NCI-H446 (cell line): ENCODE data around the gene PNO1.
"Not testable (repeated sequence)": the region's sequence is repeated elsewhere in the genome, so short reads cannot be mapped to it uniquely, and the experiment has no call there.

ENCODE experiments used
- DNase-seq, 2 experiments: peaks; one replicate each; lab custom pipeline; 2025; lab: John Stamatoyannopoulos, UW

The PNO1 gene

DNA sequence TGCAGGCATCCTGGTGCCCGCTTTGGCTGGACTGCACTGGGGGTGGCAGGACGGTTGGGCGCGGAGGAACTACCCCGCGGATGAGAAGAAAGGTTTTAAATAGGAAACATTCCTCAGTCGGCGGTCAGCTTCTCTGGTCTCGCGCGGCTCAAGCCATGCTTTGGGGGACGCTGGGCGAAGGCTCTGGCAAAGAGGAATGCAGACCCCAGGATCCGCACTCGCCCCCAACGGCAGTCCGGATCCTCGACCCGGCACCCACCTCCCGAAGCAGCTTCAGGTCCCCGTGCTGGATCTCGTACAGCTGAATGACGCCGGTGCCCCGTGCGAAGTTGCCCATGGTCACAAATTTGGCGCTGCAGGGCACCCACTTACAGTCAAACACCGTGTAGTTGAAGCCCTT lies 686 bp upstream of the PNO1 start:
- no peak for DNase-seq

- DNase-seq = peak in 1 of 2 experiments; percentile 32
Observed at GRCh38 chr2:68158134-68158447, 403 bp downstream of the PNO1 start.

DNA sequence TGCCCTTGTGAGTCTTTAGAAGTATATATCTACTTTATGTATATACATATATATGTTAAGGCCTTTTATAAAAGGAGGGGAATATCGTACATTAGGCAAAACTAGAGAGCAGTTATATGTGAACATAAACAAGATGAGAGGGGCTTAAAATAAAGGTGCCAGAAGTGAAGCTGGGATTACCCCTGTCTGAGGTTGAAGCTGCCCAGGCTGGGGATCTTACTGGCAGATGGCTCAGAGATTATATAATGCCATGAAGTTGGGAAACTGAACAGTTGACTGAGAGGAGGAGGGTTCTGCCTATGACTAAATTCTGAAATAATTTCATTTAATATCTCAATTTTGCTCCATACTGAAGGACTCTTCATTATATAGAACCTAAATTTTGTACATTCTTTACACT lies 6.0 kb downstream of the PNO1 start:
- no peak for DNase-seq

GRCh38 chr2:68167186-68167585 lies 9.5 kb downstream of the PNO1 start:
- DNase-seq = no peak

DNA sequence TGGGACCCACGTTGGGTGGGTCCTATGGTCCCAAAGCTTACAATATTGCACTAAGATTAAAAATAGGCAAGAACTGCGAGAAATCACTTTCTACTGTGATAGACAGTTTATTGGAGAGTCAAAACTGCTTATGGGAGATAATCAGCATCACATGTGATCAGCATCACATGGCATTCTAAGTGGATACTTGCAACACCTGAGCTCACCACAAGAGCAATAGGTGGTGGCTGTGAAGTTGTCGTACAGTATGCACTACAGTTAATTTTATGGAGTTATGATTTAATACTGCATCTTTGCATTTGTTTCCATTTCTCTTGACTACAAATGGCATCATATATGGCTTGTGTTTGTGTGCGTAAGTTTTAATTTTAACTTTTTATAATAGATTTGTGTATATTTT lies 11.6 kb downstream of the PNO1 start:
- no peak for DNase-seq

DNA sequence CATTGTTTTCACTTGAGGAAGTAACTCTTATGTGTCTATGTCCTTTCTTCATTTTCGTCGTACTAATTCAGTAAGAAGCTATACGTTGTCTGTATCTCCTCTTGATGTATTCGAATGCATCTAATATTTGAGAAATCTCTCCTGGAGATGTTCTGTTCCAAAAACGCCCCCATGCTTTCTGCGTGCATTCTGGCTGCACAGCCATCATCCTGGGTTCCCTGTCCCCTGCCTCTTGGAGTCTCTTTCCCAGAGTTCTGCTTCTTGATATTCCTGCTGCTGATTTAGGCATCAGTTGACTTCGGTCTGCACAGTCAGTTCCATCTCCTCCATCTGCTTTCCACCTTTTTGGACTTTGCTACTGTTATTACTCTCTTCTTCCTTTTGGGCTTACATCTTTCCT lies 13.5 kb downstream of the PNO1 start:
- DNase-seq = no peak

DNA sequence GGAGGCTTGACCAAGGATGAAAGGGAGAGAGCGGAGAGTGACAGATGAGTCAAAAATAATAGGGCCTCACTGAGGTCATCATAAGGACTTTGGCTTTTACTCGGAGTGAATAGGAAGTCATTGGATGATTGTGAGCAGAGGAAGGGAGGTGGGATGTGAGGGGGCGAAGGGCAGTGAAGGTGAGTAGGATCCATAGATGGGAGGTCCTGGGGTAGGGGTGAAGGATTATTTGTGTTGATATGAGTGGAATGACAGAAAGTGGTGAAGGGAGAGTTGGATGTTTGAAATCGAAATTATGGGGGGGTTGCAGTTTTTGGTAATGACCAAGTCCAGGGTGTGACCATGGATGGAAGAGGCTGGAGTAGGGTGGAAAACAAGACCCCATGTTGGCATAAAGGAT lies 14.0 kb downstream of the PNO1 start:
- no peak for DNase-seq

DNA sequence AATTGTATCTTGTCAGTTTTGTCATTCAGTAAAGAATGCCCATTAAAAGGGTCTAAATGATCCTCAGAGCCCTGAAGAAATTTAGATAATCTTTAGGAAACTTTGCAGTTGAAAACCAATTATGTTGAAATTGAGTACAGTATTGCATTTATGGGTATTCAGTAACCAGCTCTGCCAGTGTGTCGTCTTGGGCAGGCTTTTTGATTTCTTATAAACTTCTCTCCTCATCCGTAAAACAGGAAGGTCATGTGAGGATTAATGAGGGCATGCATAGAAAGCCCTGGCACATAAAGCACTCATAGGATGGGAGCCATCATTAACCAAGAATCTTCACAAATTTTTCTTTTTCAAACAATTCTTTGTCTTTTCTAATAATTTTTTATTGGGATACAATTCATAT lies 14.8 kb downstream of the PNO1 start:
- no peak for DNase-seq

- DNase-seq = no peak
Observed at GRCh38 chr2:68172990-68173700, 15.5 kb downstream of the PNO1 start.

DNA sequence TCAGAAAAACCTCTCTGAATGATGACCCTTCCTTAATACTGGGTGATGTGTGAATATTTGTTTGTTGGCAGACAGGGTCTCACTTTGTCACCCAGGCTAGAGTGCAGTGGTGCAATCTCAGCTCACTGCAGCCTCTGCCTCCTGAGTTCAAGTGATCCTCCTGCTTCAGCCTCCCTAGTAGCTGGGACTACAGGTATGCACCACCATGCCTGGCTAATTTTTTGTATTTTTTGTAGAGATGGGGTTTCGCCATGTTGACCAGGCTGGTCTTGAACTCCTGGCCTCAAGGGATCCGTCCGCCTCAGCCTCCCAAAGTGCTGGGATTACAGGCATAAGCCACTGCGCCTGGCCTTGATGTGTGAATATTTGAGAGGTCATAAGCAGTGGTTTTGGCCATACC lies 17.5 kb downstream of the PNO1 start:
- DNase-seq = not testable (repeated sequence)

- no peak for DNase-seq
Observed at GRCh38 chr2:68176657-68177056, 19.0 kb downstream of the PNO1 start.

GRCh38 chr2:68177541-68177940 lies 19.9 kb downstream of the PNO1 start:
- DNase-seq = no peak

- DNase-seq = no peak
Observed at GRCh38 chr2:68178432-68178831, 20.7 kb downstream of the PNO1 start.

- no peak for DNase-seq
Observed at GRCh38 chr2:68178954-68179627, 21.4 kb downstream of the PNO1 start.

DNA sequence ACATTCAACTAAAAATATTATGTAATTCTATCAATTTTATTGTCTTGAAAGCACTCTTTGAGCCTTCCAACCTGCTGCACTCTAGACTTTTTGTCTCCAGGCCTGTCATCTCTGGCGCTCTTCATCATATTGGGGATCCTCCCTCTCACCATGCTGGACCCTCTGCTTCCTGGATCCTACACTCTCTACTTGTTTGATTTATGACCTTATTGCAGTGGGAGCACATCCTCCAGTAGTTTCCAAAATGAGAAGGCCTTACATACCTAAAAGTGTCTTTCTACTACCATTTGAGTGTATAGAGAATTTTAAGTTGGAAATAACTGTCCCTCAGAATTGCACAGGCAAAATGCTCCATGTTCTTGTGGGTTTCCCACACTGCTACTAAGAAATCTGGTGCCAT lies 25.2 kb downstream of the PNO1 start:
- DNase-seq = no peak

DNA sequence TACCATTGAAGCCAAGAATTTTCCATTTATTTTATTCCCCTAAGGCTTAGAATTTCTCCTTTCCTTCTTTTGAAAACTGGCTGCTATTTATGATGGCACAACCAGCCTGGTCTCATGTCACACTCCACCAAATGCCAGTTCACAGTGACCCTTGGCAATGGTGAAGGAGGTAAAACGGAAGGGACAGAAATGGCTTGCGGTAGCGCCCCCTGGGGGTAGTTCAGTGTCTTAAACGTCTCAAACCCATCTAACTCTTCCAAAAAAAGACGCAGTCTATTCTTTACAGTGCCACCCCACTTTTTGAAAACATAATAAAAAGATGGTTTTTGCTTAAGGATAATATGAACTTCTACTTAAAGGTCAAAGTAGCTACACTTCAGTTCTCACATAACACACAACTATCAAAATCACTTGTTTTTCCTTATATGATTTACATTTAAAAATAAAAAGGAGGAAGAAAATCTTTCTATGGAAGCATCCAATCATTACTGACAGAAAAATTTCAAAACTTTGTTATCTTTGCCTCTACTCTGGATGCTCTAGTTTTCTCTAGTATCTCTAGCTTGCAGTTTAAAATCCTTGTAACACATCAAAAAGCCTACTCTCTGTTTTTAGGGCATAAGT lies 28.0 kb downstream of the PNO1 start:
- DNase-seq = peak; percentile 1 to 44

DNA sequence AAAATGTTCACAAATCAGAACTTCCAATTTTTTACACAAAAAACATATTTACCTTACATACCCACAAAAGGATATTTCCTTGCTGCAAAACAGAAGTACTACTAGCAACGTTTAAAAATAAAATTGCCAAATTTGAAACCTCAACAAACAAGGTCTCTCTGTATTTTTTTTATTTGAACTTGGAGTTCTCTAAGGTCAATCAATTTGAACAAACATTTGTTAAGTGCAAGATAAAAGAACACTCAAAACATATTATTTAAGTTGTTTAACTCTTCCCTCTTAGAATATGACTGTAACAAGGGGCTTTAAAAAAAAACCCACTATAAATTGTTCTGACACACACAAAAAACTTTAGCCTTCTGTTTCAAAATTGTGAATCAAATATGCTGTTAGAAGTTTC lies 29.6 kb downstream of the PNO1 start:
- no peak for DNase-seq

GRCh38 chr2:68188831-68189230 lies 31.1 kb downstream of the PNO1 start:
- no peak for DNase-seq

DNA sequence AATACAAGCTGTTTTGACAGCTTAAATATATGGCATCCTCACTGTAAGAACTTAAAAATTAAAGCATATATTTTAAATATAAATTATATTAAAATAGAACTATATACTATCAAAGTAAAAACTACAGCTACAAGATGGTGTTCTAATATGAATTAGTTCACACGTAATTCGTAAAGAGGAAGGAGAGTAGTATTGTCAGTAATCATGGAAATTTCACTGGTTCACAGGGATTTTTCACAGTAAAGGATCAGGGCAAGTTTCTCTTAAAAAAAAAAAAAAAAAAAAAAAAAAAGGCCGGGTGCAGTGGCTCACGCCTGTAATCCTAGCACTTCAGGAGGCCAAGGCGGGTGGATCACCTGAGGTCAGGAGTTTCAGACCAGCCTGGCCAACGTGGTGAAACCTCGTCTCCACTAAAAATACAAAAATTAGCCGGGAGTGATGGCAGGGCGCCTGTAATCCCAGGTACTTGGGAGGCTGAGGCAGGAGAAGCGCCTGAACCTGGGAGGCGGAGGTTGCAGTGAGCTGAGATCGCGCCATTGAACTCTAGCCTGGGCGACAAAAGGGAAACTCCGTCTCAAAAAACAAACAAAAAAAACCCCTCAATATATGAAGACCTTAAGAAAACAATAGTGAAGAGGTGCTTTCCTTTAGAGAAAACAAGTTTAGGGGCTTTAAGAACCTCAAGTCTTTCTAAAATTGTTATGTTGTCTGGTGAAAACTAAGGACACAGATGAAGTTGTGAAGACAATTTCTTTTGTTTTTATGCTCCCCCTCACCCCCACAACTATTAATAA lies 32.5 kb downstream of the PNO1 start:
- no peak for DNase-seq

DNA sequence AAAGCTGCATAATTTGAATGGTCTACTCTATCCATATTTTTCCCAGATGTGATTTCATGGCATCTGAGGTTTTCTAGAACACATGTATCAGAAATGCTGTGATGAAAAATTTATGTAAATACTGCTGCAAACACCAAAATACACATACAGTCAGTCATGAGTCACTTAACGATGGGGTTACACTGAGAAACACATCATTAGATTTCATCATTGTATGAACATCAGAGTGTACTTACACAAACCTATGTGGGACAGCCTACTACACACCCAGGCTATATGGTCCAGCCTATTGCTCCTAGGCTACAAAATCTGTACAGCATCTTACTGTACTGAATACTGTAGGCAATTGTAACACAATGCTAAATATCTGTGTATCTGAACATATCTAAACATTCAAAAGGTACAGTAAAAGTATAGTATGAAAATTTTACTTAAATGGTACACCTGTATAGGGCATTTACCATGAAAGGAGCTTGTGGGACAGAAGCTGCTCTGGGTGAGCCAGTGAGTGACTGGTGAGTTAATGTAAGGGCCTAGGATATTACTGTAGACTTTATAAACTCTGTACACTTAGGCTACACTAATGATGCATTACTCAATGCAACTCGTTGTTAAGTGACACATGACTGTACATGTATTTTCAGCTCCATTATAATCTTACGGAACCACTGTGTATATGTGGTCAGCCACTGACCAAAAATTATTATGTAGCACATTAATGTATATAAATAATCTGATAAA lies 33.5 kb downstream of the PNO1 start:
- DNase-seq = no peak

DNA sequence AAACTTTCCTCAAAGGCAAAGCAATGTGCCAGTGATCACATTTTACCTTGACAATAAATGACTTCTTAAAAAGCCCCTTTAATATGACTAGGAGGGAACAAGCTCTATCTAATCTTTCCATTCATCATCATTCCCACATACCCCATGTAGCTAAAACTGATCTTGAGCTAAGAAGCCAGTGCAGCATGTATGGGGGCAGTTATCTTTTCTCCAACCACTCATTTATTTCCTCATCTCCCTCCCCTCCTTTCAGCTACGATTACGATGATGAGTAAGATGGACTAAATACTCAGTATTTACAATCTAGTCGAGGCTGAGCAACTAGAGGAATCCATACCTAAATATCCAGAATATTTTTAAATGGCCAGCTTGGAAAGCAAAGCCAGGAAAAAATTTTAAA lies 35.5 kb downstream of the PNO1 start:
- no peak for DNase-seq

- DNase-seq = no peak
Observed at GRCh38 chr2:68193787-68194372, 36.2 kb downstream of the PNO1 start.
